PC-3 (cell line): ENCODE results near the gene GPSM3. TPM values are rescaled to one million over a fixed set of nuclear protein-coding genes. Genes with fewer than 3 reads are reported as not detected.
"Not testable (repeated sequence)": the region's sequence is repeated elsewhere in the genome, so short reads cannot be mapped to it uniquely, and the experiment has no call there.

Source experiments
- ATAC-seq: fragments of 200-7000 bp; cut with Tn5 transposase; 2 replicates; pipeline ENCODE4 v1.9.1; 2020; ENCODE audit warnings: mild to moderate bottlenecking, moderate library complexity
- BruUV-seq: library from RNA; stranded (reverse); fragments of 400-500 nt; replicated peaks from 2 replicates; lab custom pipeline; 2021; lab: Mats Ljungman, UMichigan
- CTCF ChIA-PET: fragments of 300-600 bp; sonication (Branson Sonifier 250); formaldehyde crosslinking; loops from one replicate; lab custom pipeline; 2022; ENCODE audit warnings: antibody characterized with exemption; lab: Charles Lee
- POLR2A ChIA-PET: fragments of 300-600 bp; sonication (Branson Sonifier 250); formaldehyde crosslinking; loops from one replicate; lab custom pipeline; 2022; ENCODE audit warnings: antibody characterized with exemption; ENCODE audit not compliant: unreplicated experiment; lab: Charles Lee
- DNase-seq: peaks from one replicate; pipeline ENCODE4 v3.0.0-alpha.2; 2015
- H2AFZ ChIP-seq: fragments of 300-600 bp; sonication (generic); 2 replicates; pipeline ENCODE4 v1.6.0; 2016; ENCODE audit warnings: antibody characterized with exemption, low read length
- H3F3A ChIP-seq: fragments of 300-600 bp; sonication (generic); one replicate; pipeline ENCODE4 v1.6.0; 2017; ENCODE audit warnings: antibody characterized with exemption, low read length, control low read depth, mild to moderate bottlenecking; ENCODE audit not compliant: unreplicated experiment
- H3K27ac ChIP-seq: fragments of 300-600 bp; sonication (generic); 2 replicates; pipeline ENCODE4 v1.5.1; 2016; ENCODE audit warnings: mild to moderate bottlenecking, low read length
- H3K27me3 ChIP-seq: fragments of 300-600 bp; sonication (generic); 2 replicates; pipeline ENCODE4 v1.6.1; 2016; ENCODE audit warnings: low read length, mixed read lengths
- H3K36me3 ChIP-seq: fragments of 300-600 bp; sonication (generic); 2 replicates; pipeline ENCODE4 v1.6.1; 2016; ENCODE audit warnings: low read depth, mixed run types, low read length, mixed read lengths
- H3K4me1 ChIP-seq: fragments of 300-600 bp; sonication (generic); 2 replicates; pipeline ENCODE4 v1.5.1; 2016; ENCODE audit warnings: low read length; ENCODE audit not compliant: insufficient read depth
- H3K4me2 ChIP-seq: fragments of 300-600 bp; sonication (generic); 2 replicates; pipeline ENCODE4 v1.6.0; 2016; ENCODE audit warnings: low read length
- H3K4me3 ChIP-seq: fragments of 300-600 bp; sonication (generic); 2 replicates; pipeline ENCODE4 v1.5.1; 2016; ENCODE audit warnings: mild to moderate bottlenecking, low read length, mixed read lengths
- H3K79me2 ChIP-seq: fragments of 300-600 bp; sonication (generic); 2 replicates; pipeline ENCODE4 v1.6.1; 2017; ENCODE audit warnings: low read length, mixed read lengths
- H3K9ac ChIP-seq: fragments of 300-600 bp; sonication (generic); 2 replicates; pipeline ENCODE4 v1.6.0; 2016; ENCODE audit warnings: mild to moderate bottlenecking, low read length
- H3K9me2 ChIP-seq: fragments of 300-600 bp; sonication (generic); replicated peaks from 2 replicates; pipeline ENCODE4 v1.6.1; 2016; ENCODE audit warnings: mixed run types, low read length, mixed read lengths
- H3K9me3 ChIP-seq: fragments of 300-600 bp; sonication (generic); 2 replicates; pipeline ENCODE4 v1.6.1; 2016; ENCODE audit warnings: low read length, mixed read lengths
- H4K20me1 ChIP-seq: fragments of 300-600 bp; sonication (generic); 2 replicates; pipeline ENCODE4 v1.6.1; 2016; ENCODE audit warnings: low read length, mixed read lengths
- EZH2 ChIP-seq: fragments of 300-600 bp; sonication (generic); IDR thresholded peaks from one replicate; pipeline ENCODE4 v1.6.1; 2017; ENCODE audit warnings: antibody characterized with exemption, mild to moderate bottlenecking, low read length; ENCODE audit not compliant: unreplicated experiment
- EZH2phosphoT487 ChIP-seq: fragments of 300-600 bp; sonication (generic); IDR thresholded peaks from 2 replicates; pipeline ENCODE4 v1.6.1; 2018; ENCODE audit warnings: mild to moderate bottlenecking, antibody characterized with exemption, low read length, borderline replicate concordance
- intact Hi-C: fragments of 100-400 bp; cut with micrococcal nuclease; formaldehyde crosslinking; loops from 2 replicates; pipeline ENCODE4 v1.9.0; 2023
- microRNA-seq: library from miRNA; unstranded; fragments of <30 nt; microRNA quantifications from one replicate; pipeline ENCODE4 v1.1.0, GENCODE V29; 2020; ENCODE audit not compliant: unreplicated experiment
- total RNA-seq: library from RNA; depleted of rRNA; stranded (reverse); fragments of >200 nt; gene quantifications from 2 replicates; pipeline ENCODE4 v1.2.3, GENCODE V29; 2014; rRNA removed

The GPSM3 gene
- total RNA-seq, 1 experiment from 2014 or later: 5.0 TPM

DNA sequence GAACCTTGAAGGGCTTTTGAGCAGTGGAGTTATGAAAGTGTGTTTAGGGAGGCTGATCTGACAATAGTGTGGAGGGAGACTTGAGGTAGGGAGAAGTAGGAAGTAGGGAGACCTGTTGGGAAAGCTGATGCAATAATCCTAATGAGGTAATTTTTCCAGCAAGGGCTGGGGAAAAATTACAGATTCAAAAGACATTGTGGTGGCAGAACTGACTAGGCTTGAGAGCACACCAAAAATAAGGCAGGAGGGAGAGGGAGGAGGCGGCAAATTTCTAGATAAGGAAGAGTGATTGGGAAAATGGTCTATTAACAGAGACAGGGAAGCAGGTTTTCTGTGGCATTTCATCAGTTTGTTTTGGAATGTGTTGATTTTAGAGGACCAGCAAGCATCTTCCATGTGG, 46.2 kb downstream of the GPSM3 start:
- Histone ChIP-seq H2AFZ (no peak overlapping the region), H3K9me3 (no peaks in the 10 kb centered on the region), H3K4me1 (no peaks in the 10 kb centered on the region), H3F3A (no peaks in the 10 kb centered on the region), H3K4me3 (no peak overlapping the region), H3K9ac (no peak overlapping the region), H3K9me2 (no peaks in the 10 kb centered on the region), H3K36me3 (no peaks in the 10 kb centered on the region), H3K4me2 (no peak overlapping the region), H4K20me1 (no peaks in the 10 kb centered on the region), H3K27ac (no peak overlapping the region), H3K27me3 (no peaks in the 10 kb centered on the region), H3K79me2 (no peaks in the 10 kb centered on the region)
- TF ChIP-seq EZH2phosphoT487: no peak
- TF ChIP-seq EZH2: no peak
- no peak for DNase-seq
- intact Hi-C loops: no loop called here
- ATAC-seq: no peak
- BruUV-seq: no TSS peak
- CTCF ChIA-PET: no interaction called here
- POLR2A ChIA-PET: no interaction called here

DNA sequence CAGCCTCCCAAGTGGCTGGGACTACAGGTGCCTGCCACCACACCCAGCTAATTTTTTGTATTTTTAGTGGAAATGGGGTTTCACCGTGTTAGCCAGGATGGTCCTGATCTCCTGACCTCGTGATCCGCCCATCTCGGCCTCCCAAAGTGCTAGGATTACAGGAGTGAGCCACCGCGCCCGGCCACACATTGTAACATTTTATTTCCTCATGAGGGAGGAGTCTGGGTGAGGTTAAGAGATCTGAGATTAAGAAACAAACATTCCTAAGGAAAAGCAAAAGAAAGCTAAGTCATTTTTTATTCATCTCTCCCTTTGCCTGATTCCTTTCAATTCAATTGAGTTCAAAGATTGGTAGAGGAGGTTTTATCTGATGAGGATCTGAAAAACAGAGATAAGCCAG, 48.2 kb downstream of the GPSM3 start:
- POLR2A ChIA-PET, DNase-seq, ATAC-seq, H3K9ac ChIP-seq, H3K9me2 ChIP-seq, BruUV-seq, H3K79me2 ChIP-seq, H4K20me1 ChIP-seq, H3K9me3 ChIP-seq, H3K27ac ChIP-seq, H3K4me3 ChIP-seq, H3K36me3 ChIP-seq, H3K27me3 ChIP-seq, intact Hi-C loops, H3K4me1 ChIP-seq, CTCF ChIA-PET, H3K4me2 ChIP-seq, H3F3A ChIP-seq: not testable (repeated sequence)
- peak overlapping the region; percentile 43; the same call in 1 of the 2 replicates for H2AFZ ChIP-seq

Small RNAs within 50 kb of the gene (microRNA-seq; reads per million reads assigned to microRNA genes)
- 5.3 reads per million, percentile 23 among the genes with 10 or more reads in this experiment for gene MIR6721
- gene MIR6833: not detected

Other genes with a start within 250 kb of the GPSM3 start
- 0.86 TPM in 1 of 2 replicates, not detected in the other for gene CFB, start 246.5 kb downstream of the GPSM3 start, total RNA-seq
- 132 and 142 TPM in 2 replicates for gene NELFE, start 233.7 kb downstream of the GPSM3 start, total RNA-seq
- gene SKIC2, start 233.5 kb downstream of the GPSM3 start, total RNA-seq: 81.9 and 95.0 TPM in 2 replicates
- 27.1 and 32.4 TPM in 2 replicates for gene DXO, start 220.5 kb downstream of the GPSM3 start, total RNA-seq
- 2.2 and 3.6 TPM in 2 replicates for gene C4A, start 210.6 kb downstream of the GPSM3 start, total RNA-seq
- 0.52 and 2.6 TPM in 2 replicates for gene C4B, start 177.8 kb downstream of the GPSM3 start, total RNA-seq
- gene CYP21A2, start 154.2 kb downstream of the GPSM3 start, total RNA-seq: not detected in 2 replicates
- gene TNXB, start 83.3 kb downstream of the GPSM3 start, total RNA-seq: 2.9 and 3.3 TPM in 2 replicates
- gene ATF6B, start 64.4 kb downstream of the GPSM3 start, total RNA-seq: 33.4 and 35.7 TPM in 2 replicates
- gene FKBPL, start 62.4 kb downstream of the GPSM3 start, total RNA-seq: 12.6 and 16.4 TPM in 2 replicates
- 1.5 TPM in 1 of 2 replicates, not detected in the other for gene PRRT1, start 40.7 kb downstream of the GPSM3 start, total RNA-seq
- gene PPT2, start 38.5 kb downstream of the GPSM3 start, total RNA-seq: 16.6 and 30.8 TPM in 2 replicates
- 7.9 and 14.9 TPM in 2 replicates for gene EGFL8, start 28.0 kb downstream of the GPSM3 start, total RNA-seq
- gene AGPAT1, start 16.6 kb downstream of the GPSM3 start, total RNA-seq: 54.7 and 59.6 TPM in 2 replicates
- gene RNF5, start 14.2 kb downstream of the GPSM3 start, total RNA-seq: 69.0 and 80.1 TPM in 2 replicates
- gene AGER, start 8.4 kb downstream of the GPSM3 start, total RNA-seq: 2.0 and 5.0 TPM in 2 replicates
- gene PBX2, start 2.4 kb downstream of the GPSM3 start, total RNA-seq: 25.3 and 33.3 TPM in 2 replicates
- 1.7 and 1.8 TPM in 2 replicates for gene NOTCH4, start 31.4 kb upstream of the GPSM3 start, total RNA-seq
- not detected in 2 replicates for gene TSBP1, start 179.3 kb upstream of the GPSM3 start, total RNA-seq
- gene BTNL2, start 214.5 kb upstream of the GPSM3 start, total RNA-seq: not detected in 2 replicates
- not detected in 2 replicates for gene HLA-DRA, start 247.2 kb upstream of the GPSM3 start, total RNA-seq